ENCODE results near the gene ARL13B. TPM values are rescaled to one million over a fixed set of nuclear protein-coding genes. Genes with fewer than 3 reads are reported as not detected.

The ARL13B gene
- total and polyA plus RNA-seq, 2 of the 4 experiments (the other 2 are of a cell fraction): 2.7 to 3.0 TPM

- Histone ChIP-seq H3K56ac (ENCODE audit: extremely low read depth, insufficient read depth, low read length) (no peak overlapping the region), H2BK20ac (ENCODE audit: low read depth, low read length) (no peak overlapping the region), H3K36me3 (ENCODE audit: control insufficient read depth, insufficient read depth, low read length) (0 out of 2 replicates have a peak, but pooled peaks cover 1% of the 10 kb centered on the region), H2BK15ac (ENCODE audit: low read depth, low read length) (no peak overlapping the region), H3K27me3 (ENCODE audit: control insufficient read depth, insufficient read depth, low read length) (no peaks in the 10 kb centered on the region), H2BK120ac (ENCODE audit: low read depth, low read length) (no peak overlapping the region), H2BK5ac (ENCODE audit: low read depth, low read length, poor library complexity, severe bottlenecking) (no peak overlapping the region), H3K4ac (ENCODE audit: low read depth, low read length) (no peak overlapping the region), H4K20me1 (ENCODE audit: insufficient read depth, low read length) (no peaks in the 10 kb centered on the region), H2AFZ (replicated peaks; ENCODE audit: low read length, poor library complexity) (no peak overlapping the region), H3K27ac (ENCODE audit: insufficient read depth, low read length) (no peak overlapping the region), H3K4me1 (ENCODE audit: control insufficient read depth, insufficient read depth, low read length) (no peaks in the 10 kb centered on the region), H4K91ac (ENCODE audit: insufficient read depth, low read depth, low read length) (no peak overlapping the region), H4K8ac (ENCODE audit: low read depth in 2 of 2, low read length in 2 of 2) (no peak overlapping the region), H2AK5ac (ENCODE audit: low read depth, low read length) (no peak overlapping the region), H3K4me2 (ENCODE audit: low read depth, low read length) (no peak overlapping the region), H3K9me1 (ENCODE audit: insufficient read depth, low read length) (no peaks in the 10 kb centered on the region), H3K9me3 (ENCODE audit: control insufficient read depth, insufficient read depth, low read length) (no peaks in the 10 kb centered on the region), H2AK9ac (replicated peaks; ENCODE audit: low read depth, low read length, poor library complexity) (no peak overlapping the region), H3K79me1 (ENCODE audit: low read depth in 1 of 2, low read length in 2 of 2) (no peaks in the 10 kb centered on the region), H3K14ac (replicated peaks; ENCODE audit: low read depth, low read length) (no peak overlapping the region), H3K23ac (ENCODE audit: low read depth, low read length) (no peak overlapping the region), H3K4me3 (ENCODE audit: insufficient read depth, low read depth, low read length) (no peak overlapping the region), H3K9ac (ENCODE audit: low read depth, low read length) (no peak overlapping the region), H4K5ac (ENCODE audit: low read depth, low read length) (no peak overlapping the region), H3K18ac (ENCODE audit: low read depth, low read length) (no peak overlapping the region)
- ATAC-seq (ENCODE audit: low read depth): no peak
- dilution Hi-C loops (cut with HindIII; ENCODE audit: low sequenced_read_pairs, unreplicated experiment) (no loop called here), intact Hi-C loops (cut with micrococcal nuclease) (no loop called here), in situ Hi-C loops (cut with MboI; ENCODE audit: low sequenced_read_pairs) (no loop called here)
- CTCF ChIA-PET: interaction anchor here (0.6 kb wide), 1 partner anchor 46 kb away, joined by 3 read pairs; no protein-coding TSS in a partner anchor
- POLR2A ChIA-PET (ENCODE audit: unreplicated experiment): no interaction called here
- no peak for DNase-seq
- no TSS peak for BruUV-seq (replicated peaks)
- TF ChIP-seq, protein P1, sequence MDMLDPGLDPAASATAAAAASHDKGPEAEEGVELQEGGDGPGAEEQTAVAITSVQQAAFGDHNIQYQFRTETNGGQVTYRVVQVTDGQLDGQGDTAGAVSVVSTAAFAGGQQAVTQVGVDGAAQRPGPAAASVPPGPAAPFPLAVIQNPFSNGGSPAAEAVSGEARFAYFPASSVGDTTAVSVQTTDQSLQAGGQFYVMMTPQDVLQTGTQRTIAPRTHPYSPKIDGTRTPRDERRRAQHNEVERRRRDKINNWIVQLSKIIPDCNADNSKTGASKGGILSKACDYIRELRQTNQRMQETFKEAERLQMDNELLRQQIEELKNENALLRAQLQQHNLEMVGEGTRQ (IDR thresholded peaks at IDR 0.05; ENCODE audit: low read depth, low read length): no peak
- TF ChIP-seq BHLHE40 (IDR thresholded peaks at IDR 0.05; ENCODE audit: low read depth, low read length) (no peak), CEBPB (IDR thresholded peaks at IDR 0.05; ENCODE audit: low read depth, low read length) (no peak), FOS (IDR thresholded peaks at IDR 0.05; ENCODE audit: low read depth, low read length) (no peak), NFE2L2 (IDR thresholded peaks at IDR 0.05; ENCODE audit: low read depth, low read length) (no peak), MAZ (IDR thresholded peaks at IDR 0.05; ENCODE audit: borderline replicate concordance, low read depth, low read length) (no peak), RCOR1 (IDR thresholded peaks at IDR 0.05; ENCODE audit: insufficient replicate concordance, low read length) (no peak), RAD21 (IDR thresholded peaks at IDR 0.05; ENCODE audit: low read length) (no peak), CHD1 (IDR thresholded peaks at IDR 0.05; ENCODE audit: low read depth, low read length) (no peak), MAFK (IDR thresholded peaks at IDR 0.05; ENCODE audit: low read depth, low read length) (no peak), ELK1 (IDR thresholded peaks at IDR 0.05; ENCODE audit: borderline replicate concordance, low read depth, low read length) (no peak), SMC3 (IDR thresholded peaks at IDR 0.05; ENCODE audit: low read depth, low read length) (no peak), RFX5 (IDR thresholded peaks at IDR 0.05; ENCODE audit: low read depth, low read length) (no peak), MXI1 (IDR thresholded peaks at IDR 0.05; ENCODE audit: borderline replicate concordance, low read depth, low read length) (no peak), POLR2A (IDR thresholded peaks at IDR 0.05; ENCODE audit: low read depth, low read length) (no peak)
- TF ChIP-seq, protein P2, sequence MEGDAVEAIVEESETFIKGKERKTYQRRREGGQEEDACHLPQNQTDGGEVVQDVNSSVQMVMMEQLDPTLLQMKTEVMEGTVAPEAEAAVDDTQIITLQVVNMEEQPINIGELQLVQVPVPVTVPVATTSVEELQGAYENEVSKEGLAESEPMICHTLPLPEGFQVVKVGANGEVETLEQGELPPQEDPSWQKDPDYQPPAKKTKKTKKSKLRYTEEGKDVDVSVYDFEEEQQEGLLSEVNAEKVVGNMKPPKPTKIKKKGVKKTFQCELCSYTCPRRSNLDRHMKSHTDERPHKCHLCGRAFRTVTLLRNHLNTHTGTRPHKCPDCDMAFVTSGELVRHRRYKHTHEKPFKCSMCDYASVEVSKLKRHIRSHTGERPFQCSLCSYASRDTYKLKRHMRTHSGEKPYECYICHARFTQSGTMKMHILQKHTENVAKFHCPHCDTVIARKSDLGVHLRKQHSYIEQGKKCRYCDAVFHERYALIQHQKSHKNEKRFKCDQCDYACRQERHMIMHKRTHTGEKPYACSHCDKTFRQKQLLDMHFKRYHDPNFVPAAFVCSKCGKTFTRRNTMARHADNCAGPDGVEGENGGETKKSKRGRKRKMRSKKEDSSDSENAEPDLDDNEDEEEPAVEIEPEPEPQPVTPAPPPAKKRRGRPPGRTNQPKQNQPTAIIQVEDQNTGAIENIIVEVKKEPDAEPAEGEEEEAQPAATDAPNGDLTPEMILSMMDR (conservative IDR thresholded peaks at IDR 0.05; ENCODE audit: low read depth, low read length): no peak
Measured at GRCh38 chr3:94050546-94050945, 70.6 kb downstream of the ARL13B start.

Data from IMR-90 (cell line).